GM19023 (cell line): ENCODE data around the gene ATP13A1.
"Not testable (repeated sequence)": the region's sequence is repeated elsewhere in the genome, so short reads cannot be mapped to it uniquely, and the experiment has no call there.

Experiments
- ATAC-seq: cut with Tn5 transposase; IDR thresholded peaks from one replicate; pipeline ENCODE4 v1.9.1; 2021; ENCODE audit warnings: mild to moderate bottlenecking, moderate library complexity; ENCODE audit not compliant: unreplicated experiment

Gene ATP13A1

GRCh38 chr19:19624032-19624570, 39.4 kb downstream of the ATP13A1 start:
- no peak for ATAC-seq

DNA sequence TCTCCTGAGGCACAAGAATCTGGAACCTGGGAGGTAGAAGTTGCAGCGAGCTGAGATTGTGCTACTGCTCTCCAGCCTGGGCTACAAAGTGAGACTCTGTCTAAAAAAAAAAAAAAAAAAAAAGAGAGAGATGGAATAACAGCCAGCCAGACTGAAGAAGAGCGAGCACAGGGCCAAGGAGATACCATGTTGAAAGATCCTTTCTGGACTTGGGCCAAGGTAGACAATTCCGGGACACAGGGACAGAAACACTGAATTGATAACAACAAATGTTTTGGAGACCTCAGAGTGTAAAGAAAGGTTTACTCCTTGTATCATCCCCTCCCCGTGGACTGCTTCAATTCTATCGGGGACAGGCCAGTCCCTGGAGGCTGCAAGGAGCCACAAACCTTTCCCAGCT, 40.1 kb downstream of the ATP13A1 start:
- no peak for ATAC-seq

- ATAC-seq = no peak
Measured at GRCh38 chr19:19619849-19620210, 43.6 kb downstream of the ATP13A1 start.

DNA sequence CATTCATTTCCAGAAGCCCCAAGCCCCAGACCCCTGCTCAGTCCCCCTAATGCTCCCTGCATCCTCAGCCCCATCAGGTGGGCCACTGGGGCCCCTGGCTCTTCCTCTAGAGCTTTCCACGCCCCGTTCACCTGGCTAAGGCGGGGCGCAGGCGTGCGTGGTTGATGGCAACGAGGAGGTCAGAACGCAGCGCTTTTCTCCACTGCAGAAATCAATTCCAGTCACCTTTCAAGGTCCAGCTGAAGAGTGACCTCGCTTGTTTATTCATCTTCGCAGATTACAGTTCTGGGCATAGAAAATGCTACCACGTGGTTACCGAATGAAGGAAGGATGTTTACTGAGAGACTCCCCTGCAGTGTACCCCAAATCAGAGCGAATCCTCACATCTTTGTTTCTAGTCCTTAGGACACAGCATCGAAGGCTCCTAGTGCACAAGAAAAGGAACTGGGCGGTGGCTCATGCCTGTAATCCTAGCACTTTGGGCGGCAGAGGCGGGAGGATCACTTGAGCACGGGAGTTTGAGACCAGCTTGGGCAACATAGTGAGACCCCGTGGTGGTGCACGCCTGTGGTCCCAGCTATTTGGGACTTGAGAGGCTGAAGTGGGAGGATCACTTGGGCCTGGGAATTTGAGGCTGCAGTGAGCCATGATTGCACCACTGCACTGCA, 44.2 kb downstream of the ATP13A1 start:
- ATAC-seq = no peak

DNA sequence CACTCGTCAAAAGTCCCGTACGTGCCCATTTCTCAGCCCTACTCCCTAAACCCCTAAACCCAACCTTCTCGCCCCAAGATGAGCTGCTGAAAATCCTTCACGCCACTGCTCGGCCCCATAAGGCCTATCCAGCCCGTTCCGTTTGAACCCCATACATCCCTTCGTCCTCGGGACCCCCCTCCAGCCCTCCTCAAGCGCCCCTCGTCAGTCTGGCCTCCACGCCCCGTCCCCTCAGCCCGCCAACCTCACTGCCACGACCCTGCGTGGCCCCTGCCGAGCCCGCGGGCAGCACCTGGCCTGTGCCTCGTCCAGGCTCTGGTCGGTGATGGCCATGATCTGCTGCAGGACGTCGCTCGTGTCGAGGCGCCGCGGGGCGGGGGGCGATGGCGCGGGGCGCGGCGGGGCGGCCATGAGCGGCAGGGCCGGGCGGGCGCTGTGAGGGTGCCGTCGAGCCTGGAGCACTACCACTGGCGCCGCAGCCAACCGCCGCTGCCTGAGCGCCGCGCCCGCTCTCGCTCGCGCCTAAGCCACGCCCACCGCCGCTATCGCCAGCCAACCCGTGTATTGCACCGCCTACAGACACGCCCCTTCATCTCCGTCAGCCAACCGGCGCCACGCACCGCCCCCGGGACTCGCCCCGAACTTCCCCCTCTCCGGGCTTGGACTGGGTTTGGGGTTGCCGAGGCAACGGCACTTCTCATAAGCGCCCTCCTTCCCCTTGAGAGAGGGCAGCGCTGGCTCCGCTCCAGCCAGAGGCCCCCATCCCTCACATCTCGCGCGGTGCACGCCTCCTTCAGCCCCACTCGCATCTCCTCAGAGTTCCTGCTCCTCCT, 45.0 kb downstream of the ATP13A1 start, which contains the start of gene PBX4:
Gene PBX4, minus strand, starts transcription at position 469 of the 833 bp plus-strand sequence. Its CDS starts 58 bp downstream, at position 411.
- peak; percentile 98 for ATAC-seq

DNA sequence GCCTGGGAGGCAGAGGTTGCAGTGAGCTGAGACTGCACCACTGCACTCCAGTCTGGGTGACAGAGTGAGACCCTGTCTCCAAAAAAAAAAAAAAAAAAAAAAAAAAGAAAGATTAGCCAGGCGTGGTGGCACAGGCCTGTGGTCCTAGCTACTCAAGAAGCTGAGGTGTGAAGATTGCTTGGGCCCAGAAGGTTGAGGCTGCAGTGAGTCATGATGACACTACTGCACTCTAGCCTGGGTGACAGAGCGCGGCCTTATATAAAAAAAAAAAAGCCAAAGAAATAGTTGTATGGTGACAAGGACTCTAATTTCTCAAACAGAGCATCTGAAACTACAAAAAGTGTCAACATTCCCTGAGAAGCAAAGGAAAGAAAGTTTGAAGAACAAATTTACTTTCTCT, 48.4 kb downstream of the ATP13A1 start:
- ATAC-seq = no peak

DNA sequence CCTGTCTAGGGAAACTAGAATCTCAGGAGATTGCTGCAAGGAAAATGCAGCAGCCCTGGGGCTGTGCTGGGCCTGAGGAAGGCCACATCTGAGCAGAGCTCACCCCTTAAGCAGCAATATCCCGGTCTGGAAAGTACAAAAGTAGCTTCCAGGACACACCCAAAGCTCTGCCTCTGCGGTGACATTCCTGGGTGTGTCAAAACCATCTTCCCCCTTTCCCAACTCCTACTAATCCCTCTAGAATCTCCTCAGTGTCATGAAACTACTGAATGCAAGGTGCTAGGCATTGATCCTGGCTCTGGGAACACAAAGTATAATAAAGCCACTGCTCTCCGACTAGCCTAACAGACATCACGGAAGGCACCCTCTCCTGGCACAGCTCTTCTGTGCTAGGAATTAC, 50.0 kb downstream of the ATP13A1 start:
- ATAC-seq = no peak

DNA sequence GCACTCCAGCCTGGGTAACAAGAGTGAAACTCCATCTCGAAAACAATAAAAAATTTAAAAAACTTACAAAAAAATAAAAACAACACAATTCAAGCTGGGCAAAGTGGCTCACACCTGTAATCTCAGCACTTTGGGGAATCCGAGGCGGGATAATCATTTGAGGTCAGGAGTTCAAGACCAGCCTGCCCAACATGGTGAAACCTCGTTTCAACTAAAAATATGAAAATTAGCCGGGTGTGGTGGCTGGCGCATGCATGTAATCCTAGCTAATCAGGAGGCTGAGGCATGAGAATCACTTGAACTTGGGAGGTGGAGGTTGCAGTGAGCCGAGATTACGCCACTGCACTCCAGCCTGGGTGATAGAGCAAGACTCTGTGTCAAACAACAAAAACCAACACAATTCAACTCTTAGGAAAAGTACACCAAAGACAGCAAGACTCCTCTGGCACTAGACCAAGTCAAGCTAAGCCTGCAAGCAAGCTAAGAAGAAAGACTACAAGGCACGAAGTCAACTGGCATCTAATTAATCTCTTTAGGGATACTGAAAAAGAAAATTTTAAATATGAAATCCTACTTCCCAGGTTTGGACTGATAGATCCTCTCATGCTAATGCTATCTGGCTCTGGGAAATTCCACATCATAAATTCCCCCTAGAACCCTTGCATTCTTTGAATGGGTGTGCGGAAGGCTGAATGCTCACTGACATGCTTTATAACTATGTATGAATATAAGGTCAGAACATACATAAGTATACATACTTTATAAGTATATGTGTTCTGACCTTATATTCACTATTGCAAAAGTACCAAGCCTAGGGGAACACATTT, 52.9 kb downstream of the ATP13A1 start:
- no peak for ATAC-seq

DNA sequence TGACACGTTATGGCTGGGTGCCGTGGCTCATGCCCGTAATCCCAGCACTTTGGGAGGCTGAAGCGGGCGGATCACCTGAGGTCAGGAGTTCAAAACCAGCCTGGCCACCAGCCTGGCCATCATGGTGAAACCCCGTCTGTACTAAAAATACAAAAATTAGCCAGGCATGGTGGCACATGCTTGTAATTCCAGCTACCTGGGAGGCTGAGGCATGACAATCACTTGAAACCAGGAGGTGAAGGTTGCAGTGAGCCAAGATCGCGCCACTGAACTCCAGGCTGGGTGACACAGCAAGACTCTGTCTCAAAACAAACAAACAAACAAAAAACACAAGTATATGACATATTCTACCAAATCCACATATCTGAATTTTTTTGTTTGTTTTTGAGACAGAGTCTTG, 56.8 kb downstream of the ATP13A1 start:
- ATAC-seq = not testable (repeated sequence)

- no peak for ATAC-seq
Measured at GRCh38 chr19:19606021-19606420, 57.5 kb downstream of the ATP13A1 start.

- no peak for ATAC-seq
Measured at GRCh38 chr19:19602713-19603324, 60.7 kb downstream of the ATP13A1 start.

GRCh38 chr19:19602136-19602712, 61.3 kb downstream of the ATP13A1 start:
- ATAC-seq = no peak

DNA sequence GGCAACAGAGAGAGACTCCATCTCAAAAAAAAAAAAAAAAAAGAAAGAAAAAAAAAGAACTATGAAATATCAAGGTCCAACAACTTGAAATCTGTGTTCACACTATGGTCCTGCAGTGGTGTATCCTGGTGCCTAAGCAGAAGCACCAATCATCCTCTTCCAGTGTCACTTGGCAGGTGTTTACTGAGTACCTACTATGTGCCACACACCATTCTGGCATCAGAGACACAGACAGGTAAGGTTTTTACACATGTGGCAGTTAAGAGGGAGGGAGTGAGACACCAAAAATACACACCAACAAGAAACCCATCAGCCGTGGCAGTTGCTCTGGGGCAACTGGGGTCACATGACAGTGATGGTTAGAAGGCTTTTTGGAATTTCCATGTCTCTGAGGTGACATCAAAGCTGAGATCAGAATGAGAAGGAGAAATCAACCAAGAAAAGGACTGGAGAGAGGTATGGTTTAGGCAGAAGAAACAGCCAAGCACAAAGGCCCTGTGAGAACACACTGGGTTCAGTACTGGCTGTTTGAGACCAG, 62.6 kb downstream of the ATP13A1 start:
- ATAC-seq = no peak

GRCh38 chr19:19598728-19599451, 64.6 kb downstream of the ATP13A1 start:
- ATAC-seq = peak; percentile 37

DNA sequence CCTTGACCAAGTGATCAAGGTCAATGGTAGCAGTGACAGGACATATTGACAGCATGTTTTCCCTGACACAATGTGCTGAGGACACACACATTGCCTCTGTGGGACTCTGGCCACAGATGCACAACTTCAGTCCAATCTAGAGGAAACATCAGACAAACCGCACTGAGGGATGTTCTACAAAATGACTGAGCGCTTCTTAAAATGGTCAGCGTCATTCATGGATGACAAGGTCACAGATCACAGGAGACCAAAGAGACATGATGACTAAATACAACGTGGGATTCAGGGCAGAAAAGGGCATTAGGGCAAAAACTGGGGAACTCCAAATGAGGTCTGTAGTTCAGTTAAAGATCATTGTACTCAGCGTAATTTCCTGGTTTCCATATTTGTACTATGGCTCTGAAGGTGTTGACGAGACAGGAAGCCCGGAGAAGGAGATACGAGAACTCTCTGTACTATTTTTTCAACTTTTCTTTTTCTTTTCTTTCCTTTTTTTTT, 65.6 kb downstream of the ATP13A1 start:
- ATAC-seq = peak; percentile 58
